ENCODE data around the gene ABL2. TPM values are rescaled to one million over a fixed set of nuclear protein-coding genes. Genes with fewer than 3 reads are reported as not detected.
A peak's percentile ranks its signal among the peaks of the same experiment; 100 is the strongest.

Gene ABL2
- total and polyA plus RNA-seq, 9 of the 15 experiments (the other 6 are each of a cell fraction or from before 2014, with no cell fraction given) = 1.4 to 15.0 (median 8.6) TPM

- TF ChIP-seq, protein P1, sequence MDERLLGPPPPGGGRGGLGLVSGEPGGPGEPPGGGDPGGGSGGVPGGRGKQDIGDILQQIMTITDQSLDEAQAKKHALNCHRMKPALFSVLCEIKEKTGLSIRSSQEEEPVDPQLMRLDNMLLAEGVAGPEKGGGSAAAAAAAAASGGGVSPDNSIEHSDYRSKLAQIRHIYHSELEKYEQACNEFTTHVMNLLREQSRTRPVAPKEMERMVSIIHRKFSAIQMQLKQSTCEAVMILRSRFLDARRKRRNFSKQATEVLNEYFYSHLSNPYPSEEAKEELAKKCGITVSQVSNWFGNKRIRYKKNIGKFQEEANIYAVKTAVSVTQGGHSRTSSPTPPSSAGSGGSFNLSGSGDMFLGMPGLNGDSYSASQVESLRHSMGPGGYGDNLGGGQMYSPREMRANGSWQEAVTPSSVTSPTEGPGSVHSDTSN (CRISPR knock-in tag; IDR thresholded peaks at IDR 0.05; ENCODE audit: low read depth) = no peak
- TF ChIP-seq, protein P1 (tag; conservative IDR thresholded peaks at IDR 0.05; ENCODE audit: low read depth) = peak; percentile 57; the same call in 1 of the 2 replicates
- TF ChIP-seq MEIS2 (IDR thresholded peaks at IDR 0.05; ENCODE audit: partially characterized antibody) (peak; percentile 47), NRF1 (conservative IDR thresholded peaks at IDR 0.05 in 1 of 2, IDR thresholded peaks at IDR 0.05 in 1 of 2) (no peak), STAG1 (CRISPR knock-in tag; IDR thresholded peaks at IDR 0.05; ENCODE audit: borderline replicate concordance) (no peak), BHLHE40 (IDR thresholded peaks at IDR 0.05; ENCODE audit: low read length) (no peak), NKRF (IDR thresholded peaks at IDR 0.05; ENCODE audit: borderline replicate concordance) (no peak), SREBF2 (CRISPR knock-in tag; IDR thresholded peaks at IDR 0.05) (no peak), PKNOX1 (IDR thresholded peaks at IDR 0.05) (peak; percentile 34; the same call in 1 of the 2 replicates), ZSCAN29 (IDR thresholded peaks at IDR 0.05) (no peak), ETV5 (CRISPR knock-in tag; IDR thresholded peaks at IDR 0.05; ENCODE audit: low read depth) (no peak)
Measured at GRCh38 chr1:179115181-179115580, 114.3 kb downstream of the ABL2 start (continued).
